BJ (cell line): ENCODE measurements around the gene SDE2. TPM values are rescaled to one million over a fixed set of nuclear protein-coding genes. Genes with fewer than 3 reads are reported as not detected.

ENCODE experiments used
- CTCF ChIA-PET: fragments of 350-600 bp; formaldehyde crosslinking; extraction: SDS; loops from one replicate; lab custom pipeline; 2021; ENCODE audit warnings: antibody characterized with exemption, inconsistent platforms; lab: Yijun Ruan, JAX
- POLR2A ChIA-PET: fragments of 300-600 bp; sonication (Branson Sonifier 250); formaldehyde crosslinking; extraction: SDS; loops from one replicate; lab custom pipeline; 2021; ENCODE audit warnings: antibody characterized with exemption; lab: Charles Lee
- DNase-seq: peaks from one replicate; pipeline ENCODE4 v3.0.0-alpha.2; 2011; ENCODE audit warnings: low read depth
- H3K27me3 ChIP-seq: 2 replicates; pipeline ENCODE4 v1.6.0; 2011; ENCODE audit warnings: low read length; ENCODE audit not compliant: control insufficient read depth, insufficient read depth
- H3K36me3 ChIP-seq: 2 replicates; pipeline ENCODE4 v1.5.1; 2011; ENCODE audit warnings: low read length; ENCODE audit not compliant: control insufficient read depth, insufficient read depth
- H3K4me3 ChIP-seq: 2 replicates; pipeline ENCODE4 v1.5.1; 2011; ENCODE audit warnings: low read depth, mild to moderate bottlenecking, control low read depth, low read length
- CTCF ChIP-seq: IDR thresholded peaks from 2 replicates; pipeline ENCODE4 v1.5.1; 2011; ENCODE audit warnings: low read depth, mild to moderate bottlenecking, control low read depth, inconsistent platforms, low read length, moderate library complexity; ENCODE audit not compliant: insufficient read depth
- polyA plus RNA-seq: library from polyadenylated mRNA; depleted of rRNA; stranded (reverse); fragments of >200 nt; gene quantifications from 2 replicates; pipeline ENCODE4 v1.2.3, GENCODE V29; 2011

The SDE2 gene
- polyA plus RNA-seq, 1 experiment, result 8.0 TPM

GRCh38 chr1:225958041-225958440 is 41.1 kb downstream of the SDE2 start:
- H3K27me3 ChIP-seq, result 0 out of 2 replicates have a peak, but pooled peaks cover 3% of the 10 kb centered on the region
- H3K4me3 ChIP-seq, result no peak overlapping the region
- no peak for DNase-seq
- ChIA-PET POLR2A (no interaction called here), CTCF (interaction anchor here (1.1 kb wide), 1 partner anchor 30 kb away, joined by 3 read pairs; no protein-coding TSS in a partner anchor)
- no peak for TF ChIP-seq CTCF
- H3K36me3 ChIP-seq, result no peaks in the 10 kb centered on the region

GRCh38 chr1:225954753-225955152 is 44.4 kb downstream of the SDE2 start:
- no peak for DNase-seq
- no peak overlapping the region for H3K4me3 ChIP-seq
- peaks cover 4% of the 10 kb centered on the region; the same call in 1 of the 2 replicates for H3K27me3 ChIP-seq
- CTCF ChIA-PET, result interaction anchor here (2.8 kb wide), 1 partner anchor 10 kb away, joined by 8 read pairs; no protein-coding TSS in a partner anchor
- POLR2A ChIA-PET, result no interaction called here
- TF ChIP-seq CTCF, result no peak
- no peaks in the 10 kb centered on the region for H3K36me3 ChIP-seq

- ChIA-PET CTCF (interaction anchor here (1.2 to 2.8 kb wide), 2 partner anchors 8 to 479 kb away, joined by 3 to 8 read pairs; no protein-coding TSS in a partner anchor), POLR2A (no interaction called here)
- TF ChIP-seq CTCF, result no peak
- no peak overlapping the region for H3K4me3 ChIP-seq
- H3K27me3 ChIP-seq, result peaks cover 10% of the 10 kb centered on the region
- no peak for DNase-seq
- H3K36me3 ChIP-seq, result no peaks in the 10 kb centered on the region
Measured at GRCh38 chr1:225953315-225953714, 45.8 kb downstream of the SDE2 start.

- Histone ChIP-seq H3K36me3 (no peaks in the 10 kb centered on the region), H3K27me3 (peaks cover 15% of the 10 kb centered on the region), H3K4me3 (no peak overlapping the region)
- CTCF ChIA-PET, result interaction anchor here (0.7 to 1.8 kb wide), 3 partner anchors 10 to 23 kb away, joined by 3 to 5 read pairs (median 4); no protein-coding TSS in a partner anchor
- TF ChIP-seq CTCF, result no peak
- POLR2A ChIA-PET, result no interaction called here
- DNase-seq, result no peak
Measured at GRCh38 chr1:225950905-225951497, 48.1 kb downstream of the SDE2 start.

- H3K27me3 ChIP-seq, result peaks cover 15% of the 10 kb centered on the region
- no peak overlapping the region for H3K4me3 ChIP-seq
- CTCF ChIA-PET, result interaction anchor here (1.7 kb wide), 1 partner anchor 14 kb away, joined by 4 read pairs; no protein-coding TSS in a partner anchor
- POLR2A ChIA-PET, result no interaction called here
- no peaks in the 10 kb centered on the region for H3K36me3 ChIP-seq
- no peak for TF ChIP-seq CTCF
- DNase-seq, result no peak
Measured at GRCh38 chr1:225949041-225949440, 50.1 kb downstream of the SDE2 start.
